Measurements from ENCODE around the gene SLC13A4.
"Not testable (repeated sequence)": the region's sequence is repeated elsewhere in the genome, so short reads cannot be mapped to it uniquely, and the experiment has no call there.

Gene SLC13A4

DNA sequence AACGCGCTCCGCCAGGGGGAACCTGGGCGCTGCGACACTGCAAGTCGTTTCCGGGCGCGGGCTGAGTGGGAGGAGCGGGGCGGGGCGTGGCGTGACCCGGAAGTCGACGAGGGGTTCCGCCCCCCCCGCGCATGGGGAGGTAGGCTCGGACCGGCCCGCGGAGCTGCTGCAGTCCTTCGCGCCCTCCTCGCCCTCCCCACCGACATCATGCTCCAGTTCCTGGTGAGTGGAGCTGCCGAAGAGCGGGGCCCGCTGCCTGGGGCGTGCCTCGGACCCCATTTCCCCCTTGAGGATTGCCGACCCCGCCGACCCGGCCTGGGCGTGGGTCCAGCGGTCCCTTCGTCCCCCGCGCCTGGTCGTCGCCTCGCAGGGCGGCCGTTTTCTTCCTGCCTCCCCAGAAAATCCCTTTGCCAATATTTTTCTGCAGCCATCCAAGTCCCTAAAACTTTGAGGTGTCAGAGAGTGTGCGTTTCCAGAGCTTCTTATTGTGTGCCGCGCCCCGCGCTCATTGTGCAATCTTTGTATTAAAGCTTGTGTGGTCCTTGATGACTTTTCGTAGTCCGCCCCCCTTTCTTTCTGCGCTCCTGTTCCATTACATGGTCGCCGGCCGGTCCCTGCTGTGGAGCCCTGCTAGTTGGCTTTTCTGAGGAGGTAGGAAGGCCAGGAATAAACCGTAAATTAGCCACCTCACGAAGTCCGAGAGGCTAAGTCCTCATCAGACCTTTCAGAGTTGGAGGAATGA, 65.4 kb downstream of the SLC13A4 start, which contains the start of gene STMP1:
TSS of gene STMP1 (plus strand) at position 142 of the 742 bp plus-strand sequence.
- DNase-seq (ENCODE audit: low read depth), result peak; percentile 95

DNA sequence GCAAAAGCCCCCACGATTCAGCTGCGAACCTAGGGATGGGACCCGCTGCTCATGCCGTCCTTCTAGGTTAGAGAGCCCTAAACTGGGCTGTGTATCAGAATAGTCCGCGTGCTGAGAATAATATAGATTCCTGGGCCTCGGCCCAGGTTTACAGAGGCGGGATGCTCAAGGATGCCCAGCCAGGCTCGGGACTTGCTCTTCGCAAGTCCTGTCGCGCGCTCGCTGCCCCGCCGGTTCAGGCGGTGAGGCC, 65.9 kb downstream of the SLC13A4 start:
- no peak for DNase-seq (ENCODE audit: low read depth)

DNA sequence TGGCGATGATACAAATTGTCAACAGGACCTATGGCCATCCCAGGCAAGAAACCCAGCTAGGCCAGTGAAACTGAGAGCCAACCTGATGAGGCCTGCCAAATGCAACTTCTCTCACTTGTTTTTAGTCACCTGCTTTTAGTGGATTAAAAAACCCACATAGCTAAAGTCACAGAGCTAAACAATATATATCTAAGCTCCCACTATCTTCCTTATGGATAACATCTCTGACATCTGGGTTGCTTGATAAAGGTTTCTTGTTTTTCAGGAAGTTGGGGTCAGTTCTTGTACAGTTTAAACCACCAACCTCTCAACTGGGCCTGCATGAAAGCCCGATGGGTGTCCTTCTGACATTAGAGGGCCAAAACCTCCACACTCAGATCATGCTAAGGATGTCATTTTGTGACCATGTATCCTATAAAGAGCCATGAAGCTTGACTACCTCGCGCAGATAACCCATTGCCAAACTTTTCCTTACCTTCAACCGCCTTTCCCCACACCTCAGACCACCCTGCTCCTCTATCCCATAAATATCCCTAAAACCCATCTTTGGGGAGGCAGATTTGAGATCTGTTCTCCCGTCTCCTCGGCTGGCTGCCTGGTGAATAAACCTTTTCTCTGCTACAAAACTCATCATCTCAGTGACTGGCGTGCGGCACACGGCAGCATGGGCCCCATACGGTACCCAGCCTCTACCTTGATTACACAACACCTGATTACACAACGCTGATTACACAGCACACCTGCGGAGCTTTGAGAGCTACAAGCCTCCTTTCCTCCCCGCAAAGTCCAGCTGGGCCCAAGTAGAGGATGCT, 66.5 kb downstream of the SLC13A4 start:
- no peak for DNase-seq (ENCODE audit: low read depth)

DNA sequence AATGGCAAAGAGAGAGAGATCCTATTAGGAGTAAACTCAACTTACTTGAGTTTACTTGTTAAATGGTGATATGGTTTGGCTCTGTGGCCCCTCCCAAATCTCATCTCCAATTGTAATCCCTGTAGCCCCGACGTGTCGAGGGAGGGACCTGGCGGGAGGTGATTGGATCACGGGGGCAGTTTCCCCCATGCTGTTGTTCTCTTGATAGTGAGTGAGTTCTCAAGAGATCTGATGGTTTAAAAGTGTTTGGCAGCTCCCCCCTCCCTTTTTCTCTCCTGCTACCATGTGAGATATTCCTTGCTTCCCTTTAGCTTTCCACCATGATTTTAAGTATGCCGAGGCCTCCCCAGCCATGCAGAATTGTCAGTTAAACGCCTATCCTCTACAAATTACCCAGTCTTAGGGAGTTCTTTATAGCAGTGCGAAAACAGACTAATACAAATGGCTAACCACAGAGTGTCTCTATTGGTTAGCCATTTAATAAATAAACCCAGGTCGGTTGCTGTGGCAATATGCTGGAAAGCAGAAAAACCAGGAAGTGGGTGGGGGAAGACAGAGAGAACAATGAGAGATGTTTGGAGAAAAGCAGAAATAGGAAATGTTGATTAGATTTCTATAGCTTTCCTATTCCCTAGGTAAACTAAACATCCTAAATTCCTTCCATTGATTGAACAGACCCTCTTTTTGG, 68.7 kb downstream of the SLC13A4 start:
- DNase-seq (ENCODE audit: low read depth), result no peak

DNA sequence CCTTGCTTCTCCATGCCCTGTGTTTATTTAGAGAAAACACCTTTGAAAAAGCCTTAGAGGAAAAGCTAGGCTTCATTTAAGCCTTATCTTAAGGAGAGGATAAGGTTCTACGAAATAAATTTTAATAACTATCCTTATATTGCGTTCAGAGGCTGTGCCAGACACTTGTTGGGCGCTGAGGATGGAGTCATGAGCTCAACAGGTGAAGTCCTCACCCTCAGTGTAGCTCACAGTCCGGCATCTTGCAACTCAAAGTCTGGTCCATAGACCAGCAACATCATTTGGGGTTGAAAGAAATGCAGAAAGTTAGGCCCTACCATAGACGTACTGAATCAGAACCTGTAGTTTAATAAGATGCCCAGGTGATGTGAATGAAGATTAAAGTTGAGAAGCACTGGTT, 69.4 kb downstream of the SLC13A4 start:
- DNase-seq (ENCODE audit: low read depth), result no peak

DNA sequence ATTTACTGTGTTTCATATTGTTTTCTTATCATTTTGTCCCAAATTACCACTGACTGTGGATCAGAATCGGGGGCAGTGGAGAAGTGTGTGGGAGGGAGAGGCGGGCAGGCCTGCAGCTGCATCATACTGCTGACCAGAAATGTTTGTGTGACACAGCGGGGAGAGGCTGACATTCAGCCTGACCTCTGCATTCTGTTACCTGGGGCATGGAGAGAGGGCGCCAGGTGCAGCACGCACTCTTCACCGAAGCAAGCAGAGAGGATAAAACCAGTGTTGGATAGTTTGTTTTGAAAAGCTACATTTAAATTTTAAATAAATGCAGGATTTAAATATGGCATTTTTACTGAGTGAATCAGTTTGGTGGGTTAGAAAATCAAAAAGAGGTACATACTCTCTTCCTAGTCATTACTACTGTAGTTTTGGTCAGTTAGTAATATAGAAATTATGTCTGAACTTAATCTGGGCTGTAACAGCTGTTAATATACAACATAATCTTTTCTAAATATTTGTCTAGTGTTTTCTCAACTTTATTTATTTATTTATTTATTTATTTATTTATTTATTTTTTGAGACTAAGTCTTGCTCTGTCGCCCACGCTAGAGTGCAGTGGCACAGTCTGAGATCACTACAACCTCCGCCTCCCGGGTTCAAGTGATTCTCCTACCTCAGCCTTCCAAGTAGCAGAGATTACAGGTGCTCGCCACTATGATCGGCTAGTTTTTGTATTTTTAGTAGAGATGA, 74.5 kb downstream of the SLC13A4 start:
- no peak for DNase-seq (ENCODE audit: low read depth)

DNA sequence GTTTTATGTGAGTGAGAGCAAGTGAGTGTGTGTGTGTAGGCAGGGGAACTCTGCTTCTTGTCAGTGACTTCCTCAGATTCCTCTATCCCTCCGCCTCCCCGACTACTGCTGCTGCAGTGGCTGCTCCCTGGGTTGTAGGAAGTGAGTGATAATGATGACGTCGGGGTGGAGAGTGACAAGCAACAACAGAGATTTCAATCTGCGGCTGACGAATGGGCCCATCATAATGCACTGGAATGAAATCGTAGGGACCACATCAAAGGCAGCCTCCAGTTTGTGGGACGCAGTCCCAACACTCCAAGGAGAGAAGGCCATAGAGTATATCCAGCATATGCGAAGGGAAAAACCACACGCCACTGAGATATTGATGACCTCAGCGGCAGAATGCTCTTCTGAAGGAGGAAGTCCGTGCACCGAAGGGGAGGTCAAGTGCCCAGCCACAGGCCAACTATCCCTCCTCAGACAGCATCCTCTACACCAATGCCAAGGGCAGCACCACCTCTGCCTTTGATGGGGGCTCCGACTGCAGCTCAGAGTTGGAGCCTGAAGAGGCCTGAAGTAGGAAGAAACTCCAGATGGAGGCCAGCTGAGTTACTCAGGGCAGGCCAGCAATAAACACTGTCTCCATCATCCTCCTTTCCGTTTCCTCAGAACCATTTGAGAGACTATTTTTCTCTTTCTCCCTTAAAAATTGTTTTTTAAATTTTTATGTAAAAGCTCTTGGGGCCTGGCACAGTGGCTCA, 77.0 kb downstream of the SLC13A4 start:
- DNase-seq (ENCODE audit: low read depth), result no peak

DNA sequence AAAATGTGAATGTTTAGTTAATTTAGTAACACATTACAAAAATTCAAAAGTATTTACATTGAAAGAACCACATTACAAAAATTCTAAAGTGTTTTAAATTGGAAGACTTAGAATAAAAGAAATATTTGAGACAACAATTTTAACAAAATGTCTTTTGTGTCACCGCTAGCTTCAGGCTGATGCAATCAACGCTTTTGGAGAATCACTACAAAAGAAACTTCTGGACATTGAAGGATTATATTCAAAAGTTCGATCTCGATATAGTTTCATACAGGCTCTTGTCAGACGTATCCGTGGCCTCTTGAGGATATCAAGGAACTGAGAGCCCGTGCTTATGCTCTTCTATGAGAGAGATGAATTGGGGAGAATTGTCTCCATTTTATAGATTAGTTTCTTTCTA, 79.8 kb downstream of the SLC13A4 start:
- no peak for DNase-seq (ENCODE audit: low read depth)

DNA sequence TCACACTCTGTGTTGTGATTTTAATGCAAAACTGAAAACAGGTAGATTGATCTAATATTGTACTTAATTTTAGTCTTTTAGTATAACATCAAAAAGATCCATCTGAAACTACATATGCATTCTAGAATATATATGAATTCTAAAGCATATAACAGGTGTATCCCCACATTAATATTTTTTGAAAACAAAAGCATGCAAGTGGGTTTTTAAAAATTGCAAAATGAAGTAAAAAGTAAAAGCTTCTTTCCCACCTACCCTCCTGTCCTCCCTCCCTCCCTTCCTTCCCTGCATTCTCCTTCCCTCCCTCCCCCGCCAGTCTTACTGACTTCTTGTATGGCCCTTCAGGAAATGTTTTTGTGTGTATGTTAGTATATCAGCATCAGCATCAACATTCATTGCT, 80.2 kb downstream of the SLC13A4 start:
- no peak for DNase-seq (ENCODE audit: low read depth)

DNA sequence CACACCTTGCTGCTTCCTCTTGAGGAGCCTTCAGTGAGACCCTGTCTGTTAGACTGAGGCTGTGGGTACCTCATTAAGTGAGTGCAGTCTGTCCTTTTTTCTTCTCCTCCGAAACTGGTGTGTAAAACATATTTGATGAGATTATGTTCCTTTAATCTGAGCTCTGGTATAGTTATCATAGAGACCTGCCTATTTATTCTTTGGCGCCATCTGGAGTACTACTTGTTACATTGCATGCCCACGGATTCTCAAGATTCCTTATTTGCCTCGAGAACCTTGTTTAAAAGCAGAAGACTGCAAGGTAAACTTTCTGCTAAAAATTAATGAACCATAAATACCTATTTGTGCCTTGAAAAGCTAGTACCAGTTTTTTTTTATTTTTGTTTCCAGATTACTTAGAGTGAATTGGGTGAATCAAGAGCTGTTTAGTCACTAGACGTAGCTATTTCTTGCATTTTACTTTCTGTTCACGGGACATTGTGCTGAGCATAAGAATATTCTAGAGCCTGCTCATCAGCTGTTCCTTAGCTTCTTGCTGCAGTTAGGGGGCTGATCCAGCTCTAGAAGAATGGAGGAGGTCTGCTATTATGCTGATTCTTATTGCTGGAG, 82.6 kb downstream of the SLC13A4 start:
- no peak for DNase-seq (ENCODE audit: low read depth)

DNA sequence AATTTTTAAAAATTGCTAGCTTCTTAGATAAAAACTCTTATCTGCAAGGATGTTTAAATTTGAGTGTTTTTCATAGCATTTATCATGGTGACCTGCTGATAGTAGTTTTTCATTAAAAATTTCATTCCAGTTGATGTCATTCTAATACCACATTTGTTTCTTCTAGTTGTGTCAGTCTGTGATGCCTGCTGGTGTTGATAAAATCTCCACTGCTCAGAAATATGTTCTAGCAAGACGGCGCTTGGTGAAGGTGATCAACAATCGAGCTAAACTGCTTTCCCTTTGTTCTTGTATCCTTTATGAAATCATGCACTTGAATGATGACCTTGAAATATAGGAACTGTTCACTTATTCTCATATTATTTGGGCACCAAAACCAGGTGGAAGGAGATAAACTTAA, 83.3 kb downstream of the SLC13A4 start:
- no peak for DNase-seq (ENCODE audit: low read depth)

DNA sequence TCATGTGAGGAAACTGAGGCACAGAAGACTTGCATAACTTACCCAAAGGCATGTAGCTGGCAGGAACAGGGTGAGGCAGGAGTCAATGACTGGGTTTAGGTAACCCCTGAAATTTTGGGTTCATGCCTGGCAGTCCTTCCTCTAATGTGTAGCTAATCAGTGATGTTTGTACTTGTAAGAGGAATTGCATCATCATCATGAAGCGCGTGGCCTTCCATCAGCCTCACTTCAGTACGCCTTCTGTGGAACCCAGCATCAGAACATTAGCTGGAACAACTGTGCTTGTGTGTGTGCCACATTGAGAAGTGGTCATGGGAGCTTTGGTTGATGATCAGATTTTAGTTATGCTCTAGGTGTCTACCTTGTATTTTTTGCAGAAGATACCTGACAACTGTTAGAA, 83.8 kb downstream of the SLC13A4 start:
- no peak for DNase-seq (ENCODE audit: low read depth)

DNA sequence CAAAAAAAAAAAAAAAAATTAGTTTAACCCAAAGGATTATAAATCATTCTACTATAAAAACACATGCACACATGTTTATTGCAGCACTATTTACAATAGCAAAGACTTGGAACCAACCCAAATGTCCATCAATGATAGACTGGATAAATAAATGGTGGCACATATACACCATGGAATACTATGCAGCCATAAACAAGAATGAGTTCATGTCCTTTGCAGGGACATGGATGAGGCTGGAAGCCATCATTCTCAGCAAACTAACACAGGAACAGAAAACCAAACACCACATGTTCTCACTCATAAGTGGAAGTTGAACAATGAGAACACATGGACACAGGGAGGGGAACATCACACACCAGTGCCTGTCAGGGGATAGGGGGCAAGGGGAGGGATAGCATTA, 88.3 kb downstream of the SLC13A4 start:
- not testable (repeated sequence) for DNase-seq (ENCODE audit: low read depth)

DNA sequence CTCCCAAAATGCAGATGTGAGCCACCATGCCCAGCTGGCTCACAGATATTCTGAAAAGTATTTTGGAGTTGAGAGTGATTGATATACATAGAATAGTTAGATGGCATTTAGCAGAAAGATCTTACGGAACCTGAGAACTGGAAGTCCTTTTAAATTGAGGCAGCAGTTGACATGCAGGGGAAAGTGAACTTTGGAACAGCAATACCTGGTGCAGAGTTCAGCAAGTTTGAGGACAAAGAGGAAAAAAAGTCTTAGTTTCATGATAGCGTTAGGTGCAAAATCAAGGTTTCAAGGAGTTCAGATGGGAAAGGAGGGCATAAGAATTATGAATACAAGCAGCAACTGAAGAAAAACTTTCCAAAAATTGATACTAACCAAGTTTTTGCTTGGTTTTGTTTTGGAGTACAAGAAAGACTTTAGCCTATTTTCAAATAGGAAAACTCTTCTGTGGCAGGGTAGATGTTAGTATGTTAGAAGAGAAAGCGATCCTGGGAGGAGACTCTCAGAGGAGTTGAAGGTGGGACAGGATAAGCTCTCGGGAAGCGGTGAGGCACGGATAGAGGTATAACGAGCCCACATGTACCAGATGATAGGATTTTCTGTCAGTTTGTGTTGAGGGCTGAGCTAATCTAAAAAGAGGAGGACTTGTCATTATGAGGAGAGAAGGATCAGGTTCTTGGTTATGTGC, 93.7 kb downstream of the SLC13A4 start:
- DNase-seq (ENCODE audit: low read depth), result no peak
